Measurements from ENCODE around the gene ATP11A.

The ATP11A gene

GRCh38 chr13:112806739-112807652, 117.2 kb downstream of the ATP11A start:
- Histone ChIP-seq H3K4me1 (no peaks in the 10 kb centered on the region), H2AFZ (no peak overlapping the region), H3K79me2 (no peaks in the 10 kb centered on the region), H3K27me3 (ENCODE audit: control insufficient read depth, insufficient read depth, low read length) (no peaks in the 10 kb centered on the region), H3K9me3 (ENCODE audit: control insufficient read depth, low read length) (no peaks in the 10 kb centered on the region), H3K9ac (no peak overlapping the region), H3K36me3 (ENCODE audit: control insufficient read depth, insufficient read depth, low read length) (no peaks in the 10 kb centered on the region), H3K4me3 (ENCODE audit: low read depth, low read length) (no peak overlapping the region), H3K4me2 (ENCODE audit: low read length) (no peak overlapping the region), H3K27ac (no peak overlapping the region)
- TF ChIP-seq CTCF (IDR thresholded peaks at IDR 0.05), result no peak

- Histone ChIP-seq H3K27ac (no peak overlapping the region), H3K36me3 (ENCODE audit: control insufficient read depth, insufficient read depth, low read length) (no peaks in the 10 kb centered on the region)
These were observed 118.0 kb downstream of the ATP11A start for GRCh38 chr13:112807653-112808376.

GRCh38 chr13:112808377-112809140, 118.7 kb downstream of the ATP11A start:
- Histone ChIP-seq H3K4me3 (ENCODE audit: low read depth, low read length) (no peak overlapping the region), H3K27ac (no peak overlapping the region)

More at GRCh38 chr13:112807653-112808376, 118.0 kb downstream of the ATP11A start:
- Histone ChIP-seq H3K27me3 (ENCODE audit: control insufficient read depth, insufficient read depth, low read length) (no peaks in the 10 kb centered on the region), H3K79me2 (no peaks in the 10 kb centered on the region), H3K4me3 (ENCODE audit: low read depth, low read length) (no peak overlapping the region), H3K9me3 (ENCODE audit: control insufficient read depth, low read length) (no peaks in the 10 kb centered on the region), H3K9ac (no peak overlapping the region), H3K4me1 (no peaks in the 10 kb centered on the region), H3K4me2 (ENCODE audit: low read length) (no peak overlapping the region), H2AFZ (no peak overlapping the region)
- no peak for TF ChIP-seq CTCF (IDR thresholded peaks at IDR 0.05)

More at GRCh38 chr13:112808377-112809140, 118.7 kb downstream of the ATP11A start:
- H3K27me3 ChIP-seq (ENCODE audit: control insufficient read depth, insufficient read depth, low read length), result no peaks in the 10 kb centered on the region
- H3K9ac ChIP-seq, result no peak overlapping the region
- H3K36me3 ChIP-seq (ENCODE audit: control insufficient read depth, insufficient read depth, low read length), result no peaks in the 10 kb centered on the region
- no peaks in the 10 kb centered on the region for H3K9me3 ChIP-seq (ENCODE audit: control insufficient read depth, low read length)
- H3K4me1 ChIP-seq, result no peaks in the 10 kb centered on the region
- no peak overlapping the region for H2AFZ ChIP-seq
- H3K4me2 ChIP-seq (ENCODE audit: low read length), result no peak overlapping the region
- TF ChIP-seq CTCF (IDR thresholded peaks at IDR 0.05), result no peak
- no peaks in the 10 kb centered on the region for H3K79me2 ChIP-seq

Measured in parathyroid adenoma (tissue), 2 donors.